HPDE6-E6E7 (cell line): ENCODE results near the gene PLA2G4D.
A peak's percentile ranks its signal among the peaks of the same experiment; 100 is the strongest.

Source experiments
- DNase-seq: peaks from one replicate; pipeline ENCODE4 v3.0.0; 2011; ENCODE audit warnings: missing footprints; ENCODE audit errors: extremely low spot score

The PLA2G4D gene

DNA sequence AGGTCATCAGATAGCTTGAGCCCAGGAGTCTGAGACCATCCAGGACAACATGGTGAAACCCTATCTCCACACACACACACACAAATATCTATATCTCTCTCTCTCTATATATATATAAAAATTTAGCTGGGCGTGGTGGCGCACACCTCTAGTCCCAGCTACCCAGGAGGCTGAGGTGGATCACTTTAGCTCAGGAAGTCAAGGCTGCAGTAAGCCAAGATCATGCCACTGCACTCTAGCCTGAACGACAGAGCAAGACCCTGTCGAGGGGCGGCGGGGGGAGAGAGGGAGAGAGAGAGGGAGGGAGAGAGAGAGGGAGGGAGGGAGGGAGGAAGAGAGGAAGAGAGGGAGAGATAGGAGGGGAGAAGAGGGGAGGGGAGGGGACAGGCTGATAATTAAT, 34.1 kb upstream of the PLA2G4D start:
- no peak for DNase-seq

- no peak for DNase-seq
Measured at GRCh38 chr15:42123546-42123945, 29.2 kb upstream of the PLA2G4D start.

- DNase-seq: no peak
Measured at GRCh38 chr15:42121682-42122081, 27.3 kb upstream of the PLA2G4D start.

GRCh38 chr15:42121021-42121420, 26.7 kb upstream of the PLA2G4D start:
- no peak for DNase-seq

DNA sequence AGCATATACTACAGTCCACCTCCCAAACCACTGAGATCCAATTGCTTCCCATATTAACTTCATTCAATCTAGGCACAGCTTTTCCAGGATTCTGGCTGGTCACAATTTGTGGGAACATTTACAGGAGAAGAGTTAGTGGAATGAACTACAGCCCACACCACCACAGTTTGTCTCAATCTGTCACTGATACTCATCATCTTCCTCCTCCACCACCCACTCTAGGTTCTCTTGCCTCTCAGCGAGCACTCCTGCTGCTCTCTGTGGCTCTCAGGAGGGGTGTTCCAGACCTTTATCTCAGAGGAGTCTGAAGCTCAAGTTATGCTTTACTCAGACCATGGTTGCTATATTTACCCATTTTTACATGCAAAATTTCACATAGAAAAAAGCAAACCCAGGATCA, 25.9 kb upstream of the PLA2G4D start:
- no peak for DNase-seq

GRCh38 chr15:42119446-42119760, 25.0 kb upstream of the PLA2G4D start:
- no peak for DNase-seq

- no peak for DNase-seq
Measured at GRCh38 chr15:42118650-42119445, 24.5 kb upstream of the PLA2G4D start.

- no peak for DNase-seq
Measured at GRCh38 chr15:42111924-42112323, 17.6 kb upstream of the PLA2G4D start.

DNA sequence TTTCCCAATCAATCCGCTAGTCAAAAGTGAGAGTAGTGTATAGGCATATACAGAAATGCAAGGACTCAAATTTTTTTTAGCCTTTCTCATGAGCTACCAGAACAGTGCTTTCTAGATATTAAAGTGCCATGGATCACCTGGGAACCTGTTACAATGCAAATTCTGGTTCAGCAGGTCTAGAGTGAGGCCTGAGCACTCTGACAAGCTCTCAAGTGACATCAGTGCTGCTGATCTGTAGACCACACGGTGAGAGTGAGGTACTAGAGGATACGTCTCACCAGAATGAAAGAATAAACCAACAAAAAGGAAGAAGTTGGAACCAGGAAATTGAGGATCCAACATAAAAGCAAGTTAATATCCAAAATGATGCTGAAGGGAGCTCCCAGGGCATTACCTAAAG, 16.0 kb upstream of the PLA2G4D start:
- DNase-seq: no peak

- no peak for DNase-seq
Measured at GRCh38 chr15:42108806-42109205, 14.4 kb upstream of the PLA2G4D start.

DNA sequence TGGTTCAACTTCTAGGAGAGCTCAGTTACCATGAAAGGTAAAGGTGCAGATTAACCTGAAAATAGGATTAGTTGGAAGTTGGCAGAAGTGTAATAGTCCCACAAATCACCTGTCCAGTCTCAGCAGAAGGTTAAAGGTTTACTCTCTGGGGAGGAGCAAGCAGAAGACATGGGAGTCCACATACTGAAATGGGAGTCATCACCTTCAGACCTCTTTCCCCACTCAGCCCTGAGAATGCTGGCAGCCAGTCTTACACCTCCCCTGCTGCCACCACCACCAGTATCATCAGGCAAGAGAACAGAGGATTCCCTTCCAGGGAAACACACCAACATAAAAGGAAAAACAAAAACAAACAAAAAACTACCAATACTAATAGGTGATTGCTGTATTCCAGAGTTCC, 13.8 kb upstream of the PLA2G4D start:
- DNase-seq: no peak

- DNase-seq: no peak
Measured at GRCh38 chr15:42107473-42107872, 13.1 kb upstream of the PLA2G4D start.

- DNase-seq: no peak
Measured at GRCh38 chr15:42106288-42106687, 11.9 kb upstream of the PLA2G4D start.

DNA sequence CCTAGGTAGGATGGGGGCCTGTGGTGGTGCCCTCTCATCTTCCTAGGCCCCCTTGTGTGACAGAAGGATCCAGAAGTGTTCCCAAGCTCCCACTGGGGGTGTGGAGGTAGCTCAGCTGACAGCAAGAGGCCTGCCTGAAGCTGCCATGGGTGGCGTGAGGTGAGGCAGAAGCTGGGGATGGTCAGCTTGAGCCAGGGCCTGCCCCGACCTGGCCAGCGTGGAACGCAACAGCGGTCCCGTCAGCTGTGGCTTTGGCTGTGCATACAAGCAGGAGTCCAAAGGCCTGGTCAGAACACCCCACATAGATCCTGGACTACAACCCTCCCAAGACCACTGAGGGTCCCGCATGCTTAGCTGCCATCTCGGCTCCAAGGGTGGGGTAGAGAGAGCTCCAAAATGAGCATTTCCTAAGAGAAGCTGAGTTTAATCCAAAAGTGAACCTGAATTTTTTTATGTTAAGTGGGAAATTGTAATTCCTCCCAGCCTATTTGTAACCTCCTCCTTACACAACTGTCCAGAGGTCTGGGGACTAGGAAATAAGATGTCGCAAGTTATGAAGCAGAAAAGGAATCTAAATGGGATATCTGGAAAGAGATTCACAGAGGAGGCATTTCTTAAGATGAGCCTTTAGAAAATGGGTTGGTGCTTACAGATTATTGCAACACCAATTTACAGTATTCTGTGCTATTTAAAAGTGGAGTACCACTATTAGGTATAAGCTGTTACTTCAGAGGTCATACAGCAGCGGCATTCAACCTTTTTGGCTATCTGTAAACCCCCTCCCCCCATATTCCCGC, 9.9 kb upstream of the PLA2G4D start:
- DNase-seq: no peak

- DNase-seq: no peak
Measured at GRCh38 chr15:42102646-42103235, 8.4 kb upstream of the PLA2G4D start.

- no peak for DNase-seq
Measured at GRCh38 chr15:42101861-42102260, 7.5 kb upstream of the PLA2G4D start.

GRCh38 chr15:42100021-42100800, 5.8 kb upstream of the PLA2G4D start:
- peak; percentile 72 for DNase-seq

GRCh38 chr15:42097018-42097417, 2.7 kb upstream of the PLA2G4D start:
- DNase-seq: no peak

- no peak for DNase-seq
Measured at GRCh38 chr15:42093966-42094365, 396 bp downstream of the PLA2G4D start.

DNA sequence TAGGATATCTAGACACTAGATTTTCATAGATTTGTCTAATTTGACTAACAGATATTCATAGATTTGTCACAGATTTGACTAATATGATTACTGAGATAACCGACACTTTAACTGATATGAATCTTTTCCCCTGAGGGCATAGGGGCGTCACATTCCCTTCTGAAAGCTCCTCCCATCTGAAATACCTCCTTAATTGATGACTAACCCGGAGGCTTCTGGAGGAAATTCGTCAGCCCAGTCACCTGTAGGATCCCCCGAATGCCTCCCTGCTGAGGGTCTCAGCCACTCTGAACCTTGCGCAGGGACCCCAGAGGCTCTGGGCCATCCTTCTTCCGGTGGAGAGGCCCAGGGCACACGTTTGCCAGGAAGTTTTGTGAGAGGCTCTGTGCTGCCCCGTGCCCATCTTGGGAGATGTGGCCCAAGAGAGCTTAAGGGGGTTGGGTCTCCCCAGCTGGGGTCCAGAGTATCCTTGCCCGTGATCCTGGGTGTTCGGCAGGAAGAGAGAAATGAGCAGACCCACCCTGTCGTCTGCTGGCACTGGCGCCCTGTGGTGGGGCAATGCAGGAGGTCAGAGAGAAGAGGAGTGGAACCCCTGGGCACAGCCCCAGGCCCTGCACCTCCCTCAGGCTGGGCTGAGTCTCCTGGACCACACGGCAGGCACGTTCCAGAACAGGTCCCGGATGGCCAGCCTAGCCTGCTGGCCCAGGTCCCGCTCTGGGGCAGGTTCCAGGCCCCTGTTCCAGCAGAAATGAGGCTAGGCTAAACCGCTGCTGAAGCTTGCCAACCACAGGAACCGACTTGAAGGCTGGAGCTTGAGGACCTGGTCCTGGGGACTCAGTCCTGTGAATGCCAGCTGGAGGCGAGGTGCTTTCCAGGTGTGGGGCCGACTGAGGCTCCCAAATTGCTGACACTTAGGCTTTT, 1.7 kb downstream of the PLA2G4D start:
- DNase-seq: peak; percentile 68
